ENCODE measurements around the gene DEDD2. TPM values are rescaled to one million over a fixed set of nuclear protein-coding genes. Genes with fewer than 3 reads are reported as not detected.
A peak's percentile ranks its signal among the peaks of the same experiment; 100 is the strongest.

DEDD2 gene
- total and polyA plus RNA-seq, 5 experiments from 2014 or later, result 56.5 to 149 (median 117) TPM

DNA sequence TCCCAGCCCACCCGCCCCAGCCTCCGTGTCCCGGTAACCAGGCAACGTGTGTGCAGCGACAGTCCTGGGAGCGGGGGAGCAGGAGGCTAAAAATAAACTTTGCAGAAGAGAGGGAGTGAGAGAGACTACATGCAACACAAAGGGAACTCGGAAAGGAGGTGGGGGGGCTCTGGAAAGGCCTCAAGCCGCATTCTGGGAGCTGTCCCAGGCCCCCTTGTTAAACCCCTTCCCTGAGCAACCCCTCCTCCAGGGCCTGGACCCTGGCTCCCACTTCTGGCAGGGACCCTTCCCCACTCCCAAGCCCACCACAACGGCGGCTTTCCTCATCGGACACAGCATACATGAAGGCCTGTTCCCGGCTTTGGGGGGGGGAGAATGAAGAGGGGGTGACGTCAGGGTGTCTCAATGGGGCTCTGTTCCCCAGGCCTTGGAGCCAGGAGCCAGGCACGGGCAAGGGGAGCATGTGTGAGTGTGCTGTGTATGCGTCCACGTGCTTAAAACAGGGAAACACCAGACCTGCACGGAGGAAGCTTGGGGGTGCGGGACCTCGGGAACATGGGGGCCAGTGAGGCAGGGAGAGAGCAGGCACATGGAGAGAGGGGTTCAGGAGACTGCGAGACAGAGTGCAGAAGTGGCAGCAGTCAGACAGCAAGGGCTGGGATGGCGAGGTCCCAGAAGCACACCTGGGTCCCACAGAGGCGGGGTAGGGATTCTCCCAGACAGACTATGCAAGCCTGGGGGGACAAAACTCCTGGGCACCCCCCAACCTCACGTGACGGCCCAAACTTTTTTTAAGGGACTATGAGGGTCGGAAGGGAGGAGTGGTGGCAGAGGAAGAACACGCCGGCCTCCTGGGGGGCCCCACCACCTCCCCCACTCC is 35.1 kb upstream of the DEDD2 start:
- H3K9me3 Mint-ChIP-seq, result no peaks in the 10 kb centered on the region
- H3K4me1 Mint-ChIP-seq, result peaks cover 16 to 62% (median 41%) of the 10 kb centered on the region in 4 donors
- peaks cover 0 to 10% (median 2%) of the 10 kb centered on the region in 3 donors for H3K36me3 Mint-ChIP-seq
- POLR2A ChIA-PET, result interaction anchor here (1.4 to 10.6 kb wide), 5 partner anchors 9 to 28 kb away, joined by 4 to 121 read pairs (median 12); partner anchors contain the start of genes CIC and GSK3A
- ATAC-seq, result no peak
- peak overlapping the region; percentile 86 to 98 (median 92) for H3K4me3 Mint-ChIP-seq
- no peaks in the 10 kb centered on the region for H3K27me3 Mint-ChIP-seq
- no peak for DNase-seq
- peak overlapping the region; percentile 73 to 98 (median 96) for H3K27ac Mint-ChIP-seq

DNA sequence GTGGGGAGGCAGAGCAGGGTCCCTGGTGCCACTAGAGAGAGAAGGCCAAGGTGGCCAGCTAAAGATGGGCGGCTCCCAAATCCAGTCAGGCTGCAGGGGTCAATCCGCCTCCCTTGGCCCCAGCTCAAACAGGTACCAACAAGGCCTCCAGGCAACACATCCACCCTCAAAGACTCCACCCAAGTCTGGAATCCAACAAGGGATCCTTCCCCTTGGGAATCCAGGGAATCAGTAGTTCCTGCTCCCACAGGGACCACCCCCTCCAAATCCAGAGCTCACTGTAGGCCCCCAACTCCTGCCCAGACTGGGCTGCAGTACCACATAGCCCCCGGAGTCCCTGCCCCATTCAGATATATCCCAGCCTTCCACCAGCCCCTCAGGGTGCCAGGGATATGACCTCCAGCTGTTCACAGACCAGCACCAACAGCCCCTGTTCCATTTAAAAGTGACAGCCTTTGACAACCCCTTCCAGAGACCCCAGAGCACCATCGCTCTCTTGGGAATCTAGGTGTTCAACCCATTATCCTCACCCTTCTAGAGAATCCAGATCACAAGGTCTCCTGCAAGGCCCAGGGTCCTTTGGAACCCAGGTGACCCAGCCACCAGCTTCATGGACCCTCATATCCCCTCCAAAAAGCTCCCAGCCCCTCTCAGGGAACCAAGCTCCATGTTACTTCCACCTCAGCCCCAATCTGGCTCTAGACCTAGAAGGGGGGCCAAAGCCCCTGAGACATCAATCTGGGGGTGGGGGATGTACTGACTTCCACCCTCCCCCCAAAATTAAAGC is 34.3 kb upstream of the DEDD2 start:
- POLR2A ChIA-PET, result interaction anchor here (0.5 to 10.6 kb wide), 9 partner anchors 8 to 128 kb away, joined by 3 to 121 read pairs (median 4); partner anchors contain the start of genes CIC, GSK3A, PAFAH1B3 and ZNF526
- Mint-ChIP-seq H3K4me1 (peaks cover 19 to 66% (median 42%) of the 10 kb centered on the region in 4 donors), H3K4me3 (peak overlapping the region; percentile 66 to 98 (median 92)), H3K27ac (peak overlapping the region; percentile 87 to 98 (median 95)), H3K9me3 (no peaks in the 10 kb centered on the region), H3K36me3 (peaks cover 0 to 10% (median 2%) of the 10 kb centered on the region in 3 donors), H3K27me3 (no peaks in the 10 kb centered on the region)
- no peak for ATAC-seq
- no peak for DNase-seq

DNA sequence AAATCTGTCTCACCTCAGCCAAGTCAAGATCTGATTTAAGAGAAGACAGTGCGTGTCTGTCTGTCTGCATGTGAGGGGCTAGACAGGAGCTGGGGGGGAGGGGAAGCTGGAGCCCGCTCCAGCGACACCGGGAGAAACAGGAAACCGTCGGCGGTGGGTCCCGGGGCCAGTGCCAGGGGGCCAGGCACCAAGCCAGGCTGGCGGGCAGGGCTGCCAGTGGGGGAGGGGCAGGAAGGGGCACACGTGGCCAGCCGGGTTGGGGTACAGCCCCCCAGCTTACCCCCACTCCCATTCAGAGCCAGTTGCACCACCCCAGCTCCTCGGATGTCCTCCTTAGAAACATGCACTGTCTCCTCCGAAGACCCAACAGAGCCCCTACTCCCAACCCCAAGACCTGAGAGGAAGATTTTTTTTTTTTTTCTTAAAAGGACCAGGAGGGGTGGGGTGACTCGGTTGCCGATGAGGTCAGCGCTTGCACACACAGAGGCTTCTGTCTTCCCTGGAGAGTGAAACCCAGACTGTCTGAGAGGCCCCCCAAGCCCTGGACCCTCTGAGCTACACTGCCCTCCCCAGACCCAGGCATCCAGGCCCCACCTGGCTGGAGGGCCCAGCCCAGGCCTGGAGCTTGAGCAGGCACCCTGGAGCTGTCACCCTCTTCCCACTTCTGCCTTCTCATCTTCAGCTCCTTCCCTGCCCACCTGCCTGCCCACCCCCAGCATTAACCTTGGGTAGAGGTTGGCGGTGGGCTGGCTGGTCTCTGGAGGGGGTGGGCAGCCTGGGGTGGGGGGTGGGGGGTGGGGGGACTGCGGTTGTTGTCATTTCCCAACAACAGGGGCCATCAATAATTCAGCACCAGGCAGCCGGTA is 33.4 kb upstream of the DEDD2 start:
- H3K9me3 Mint-ChIP-seq, result no peaks in the 10 kb centered on the region
- ATAC-seq (peak in 1 of 2 donors; percentile 1), DNase-seq (peak in 3 of 10 donors; percentile 15 to 36 (median 25))
- POLR2A ChIA-PET, result interaction anchor here (0.5 to 10.6 kb wide), 14 partner anchors 8 to 176 kb away, joined by 3 to 121 read pairs (median 4); partner anchors contain the start of genes CIC, GSK3A, PAFAH1B3 and ZNF526
- H3K36me3 Mint-ChIP-seq, result peaks cover 0 to 10% (median 2%) of the 10 kb centered on the region in 3 donors
- peaks cover 20 to 65% (median 41%) of the 10 kb centered on the region in 4 donors for H3K4me1 Mint-ChIP-seq
- peak overlapping the region in 9 of 10 donors; percentile 19 to 98 (median 57) for H3K4me3 Mint-ChIP-seq
- no peaks in the 10 kb centered on the region for H3K27me3 Mint-ChIP-seq
- H3K27ac Mint-ChIP-seq, result peak overlapping the region; percentile 57 to 95 (median 78)

DNA sequence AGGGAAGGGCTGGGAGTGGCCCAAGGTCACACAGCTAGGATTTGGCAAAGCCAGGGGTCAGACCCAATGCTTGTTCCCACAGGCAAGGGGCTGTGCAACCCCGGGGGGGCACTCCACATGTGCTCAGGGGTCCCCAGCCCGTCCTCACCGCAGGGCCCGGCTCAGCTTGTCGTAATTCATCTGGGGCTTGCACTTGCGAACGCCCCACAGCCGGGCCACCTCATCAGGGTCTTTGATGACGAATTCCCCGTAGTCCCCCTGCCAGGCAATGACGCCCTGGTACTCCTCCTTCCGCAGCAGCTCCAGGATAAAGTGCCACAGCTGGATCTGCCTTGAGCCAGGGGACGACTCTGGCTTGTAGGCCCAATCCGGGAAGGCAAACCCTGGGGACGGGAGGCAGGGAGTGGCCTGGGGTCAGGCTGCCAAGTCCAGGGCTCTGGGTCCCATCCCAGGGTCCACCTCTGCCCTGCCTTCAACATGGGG is 32.7 kb upstream of the DEDD2 start:
- Mint-ChIP-seq H3K27ac (peak overlapping the region in 9 of 10 donors; percentile 43 to 93 (median 85)), H3K4me3 (peak overlapping the region in 7 of 10 donors; percentile 33 to 75 (median 57))

DNA sequence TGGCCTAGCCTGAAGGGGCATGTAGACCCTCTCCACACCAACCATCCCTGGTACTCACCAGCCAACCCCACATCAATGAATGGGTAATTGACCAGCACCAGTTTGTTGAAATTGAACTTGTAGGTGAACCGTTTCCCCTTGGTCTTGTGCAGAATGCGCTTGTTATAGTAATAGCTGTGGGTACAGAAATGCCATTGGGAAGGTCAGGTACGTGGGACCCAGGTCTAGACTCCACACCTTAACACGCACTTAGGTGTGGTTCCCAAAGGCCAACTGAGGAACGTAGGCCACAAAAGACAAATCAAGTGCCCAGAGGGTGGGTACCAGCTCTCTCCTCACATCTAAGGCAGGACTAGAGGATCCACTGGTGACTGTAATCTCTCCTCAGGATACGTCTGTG is 32.3 kb upstream of the DEDD2 start:
- Mint-ChIP-seq H3K4me3 (peak overlapping the region in 3 of 10 donors; percentile 29 to 63 (median 37)), H3K27ac (peak overlapping the region; percentile 17 to 93 (median 80)), H3K4me1 (peaks cover 24 to 66% (median 47%) of the 10 kb centered on the region in 4 donors), H3K36me3 (peaks cover 0 to 10% (median 2%) of the 10 kb centered on the region in 3 donors), H3K27me3 (no peaks in the 10 kb centered on the region), H3K9me3 (no peaks in the 10 kb centered on the region)
- POLR2A ChIA-PET, result interaction anchor here (0.7 to 10.6 kb wide), 5 partner anchors 8 to 117 kb away, joined by 3 to 121 read pairs (median 4); no protein-coding TSS in a partner anchor
- ATAC-seq, result no peak
- DNase-seq, result no peak

More for the DNA sequence above, 32.7 kb upstream of the DEDD2 start:
- H3K9me3 Mint-ChIP-seq, result no peaks in the 10 kb centered on the region
- peaks cover 21 to 62% (median 43%) of the 10 kb centered on the region in 4 donors for H3K4me1 Mint-ChIP-seq
- ATAC-seq, result no peak
- POLR2A ChIA-PET, result interaction anchor here (0.6 to 10.6 kb wide), 9 partner anchors 8 to 175 kb away, joined by 3 to 121 read pairs (median 3); partner anchors contain the start of genes PAFAH1B3 and ZNF526
- peaks cover 0 to 10% (median 2%) of the 10 kb centered on the region in 3 donors for H3K36me3 Mint-ChIP-seq
- no peak for DNase-seq
- no peaks in the 10 kb centered on the region for H3K27me3 Mint-ChIP-seq

DNA sequence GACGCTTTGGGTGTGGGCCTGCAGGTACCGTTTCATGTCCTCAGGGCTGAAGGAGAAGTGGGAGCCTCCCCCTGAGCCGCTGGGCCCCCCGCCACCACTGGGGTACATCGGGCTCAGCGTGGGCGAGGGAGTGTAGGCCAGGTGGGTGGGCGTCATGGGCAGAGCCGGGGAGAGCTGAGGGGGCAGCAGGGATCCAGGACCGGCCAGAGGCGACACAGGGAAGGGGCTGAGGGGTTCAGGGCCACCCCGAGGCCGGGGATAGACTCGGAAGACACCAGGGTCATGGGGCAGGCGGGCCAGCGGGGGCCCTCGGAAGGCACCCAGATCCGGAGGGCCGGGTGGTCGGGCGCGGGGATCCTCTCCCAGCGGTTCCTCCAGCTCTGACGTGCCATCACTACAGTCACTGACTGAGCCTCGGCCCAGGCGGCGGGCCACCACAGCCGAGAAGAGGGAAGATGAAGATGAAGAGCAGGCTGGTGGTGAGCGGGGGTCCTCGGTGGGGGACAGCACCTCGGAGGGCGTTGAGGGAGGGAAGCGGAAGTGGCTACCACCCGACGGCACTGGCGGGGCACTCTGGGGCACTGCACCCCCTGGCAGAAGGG is 31.8 kb upstream of the DEDD2 start:
- Mint-ChIP-seq H3K27me3 (no peaks in the 10 kb centered on the region), H3K4me3 (peak overlapping the region in 2 of 10 donors; percentile 6 to 10), H3K27ac (peak overlapping the region in 4 of 10 donors; percentile 52 to 93 (median 80)), H3K36me3 (peaks cover 0 to 10% (median 2%) of the 10 kb centered on the region in 3 donors), H3K4me1 (peaks cover 28 to 71% (median 52%) of the 10 kb centered on the region in 4 donors), H3K9me3 (no peaks in the 10 kb centered on the region)
- no peak for DNase-seq
- no peak for ATAC-seq
- POLR2A ChIA-PET, result interaction anchor here (1.1 to 10.6 kb wide), 2 partner anchors 31 to 35 kb away, joined by 3 to 121 read pairs; no protein-coding TSS in a partner anchor

DNA sequence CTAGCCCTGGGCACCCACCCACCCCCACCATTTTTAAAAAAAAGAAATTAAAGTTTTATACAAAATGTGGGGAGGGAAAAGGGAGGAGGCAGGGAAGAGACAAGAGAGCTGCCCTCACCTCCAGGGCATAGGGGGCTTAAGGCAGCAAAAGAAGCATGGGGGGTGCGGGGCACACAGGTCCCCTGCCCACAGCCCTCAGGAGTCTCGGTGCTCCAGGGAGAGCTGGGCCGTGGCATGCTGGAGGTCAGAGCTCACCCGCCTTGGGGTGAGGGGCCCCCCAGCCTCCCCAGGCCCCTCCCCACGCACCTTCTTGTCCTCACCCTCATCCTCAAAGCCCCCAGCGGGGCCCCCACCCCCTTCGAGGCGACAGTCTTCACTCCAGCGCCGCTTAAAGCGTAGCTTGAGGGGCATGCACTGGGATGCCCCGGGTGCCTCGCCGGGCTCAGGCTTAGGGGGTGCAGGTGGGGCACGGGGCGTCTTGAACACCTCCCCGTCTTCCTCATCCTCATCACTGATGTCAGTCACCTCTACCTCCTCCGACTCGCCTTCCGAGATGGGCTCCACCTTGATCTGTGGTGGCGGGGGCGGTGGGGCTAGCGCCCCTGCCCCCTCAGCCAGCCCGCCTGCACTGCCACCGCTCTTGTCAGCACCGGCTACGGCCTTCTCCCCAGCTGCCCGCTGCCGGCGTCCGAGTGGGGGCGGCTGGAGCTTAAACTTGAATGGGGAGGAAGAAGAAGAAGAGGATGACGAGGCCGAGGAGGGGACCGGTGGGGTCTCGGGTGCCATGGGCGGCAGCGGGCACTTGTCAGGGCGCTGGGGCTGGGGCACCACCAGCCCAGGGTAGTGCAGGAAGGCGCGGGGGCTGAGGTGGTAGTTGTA is 31.0 kb upstream of the DEDD2 start:
- POLR2A ChIA-PET, result interaction anchor here (10.6 kb wide), 1 partner anchor 32 kb away, joined by 121 read pairs; no protein-coding TSS in a partner anchor
- DNase-seq (peak in 1 of 10 donors; percentile 12), ATAC-seq (no peak)
- H3K4me1 Mint-ChIP-seq, result peaks cover 28 to 74% (median 54%) of the 10 kb centered on the region in 4 donors
- H3K9me3 Mint-ChIP-seq, result no peaks in the 10 kb centered on the region
- H3K27ac Mint-ChIP-seq, result peak overlapping the region in 5 of 10 donors; percentile 15 to 93 (median 37)
- H3K4me3 Mint-ChIP-seq, result peak overlapping the region in 2 of 10 donors; percentile 4 to 6
- H3K36me3 Mint-ChIP-seq, result peaks cover 0 to 10% (median 2%) of the 10 kb centered on the region in 3 donors
- no peaks in the 10 kb centered on the region for H3K27me3 Mint-ChIP-seq

DNA sequence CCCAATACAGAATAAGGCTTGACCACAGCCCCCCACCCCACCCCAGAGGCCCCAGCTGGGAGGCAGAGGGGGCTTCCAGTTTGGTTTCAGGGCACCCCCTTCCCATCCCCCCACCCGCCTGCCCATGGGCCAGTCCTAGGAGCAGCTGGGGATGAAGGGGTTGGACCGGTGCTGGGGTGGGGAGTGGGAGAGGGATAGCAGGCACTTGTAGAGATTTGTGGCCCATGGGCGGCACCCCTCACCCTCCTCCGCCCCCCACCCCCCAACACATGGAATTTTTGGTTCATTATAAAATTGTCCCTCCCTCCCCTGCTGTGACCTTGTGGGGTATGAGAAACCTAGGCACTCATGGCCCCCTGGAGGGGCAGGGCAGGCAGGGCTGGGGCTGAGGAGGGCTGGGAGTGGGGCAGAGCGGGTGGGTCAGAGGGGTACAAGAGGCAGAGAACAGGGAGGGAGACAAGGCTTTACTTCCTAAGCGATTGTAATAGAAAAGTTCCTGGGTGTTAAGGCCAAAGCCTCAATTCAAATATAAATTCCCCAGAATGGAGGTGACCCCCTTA is 30.2 kb upstream of the DEDD2 start:
- Mint-ChIP-seq H3K27ac (peak overlapping the region in 3 of 10 donors; percentile 33 to 89 (median 41)), H3K9me3 (no peaks in the 10 kb centered on the region), H3K4me1 (peaks cover 32 to 74% (median 58%) of the 10 kb centered on the region in 4 donors), H3K36me3 (peaks cover 0 to 10% (median 2%) of the 10 kb centered on the region in 3 donors), H3K27me3 (no peaks in the 10 kb centered on the region), H3K4me3 (peak overlapping the region in 1 of 10 donors; percentile 24)
- ATAC-seq (no peak), DNase-seq (no peak)
- POLR2A ChIA-PET, result interaction anchor here (1.0 to 10.6 kb wide), 3 partner anchors 19 to 49 kb away, joined by 3 to 121 read pairs (median 7); no protein-coding TSS in a partner anchor

DNA sequence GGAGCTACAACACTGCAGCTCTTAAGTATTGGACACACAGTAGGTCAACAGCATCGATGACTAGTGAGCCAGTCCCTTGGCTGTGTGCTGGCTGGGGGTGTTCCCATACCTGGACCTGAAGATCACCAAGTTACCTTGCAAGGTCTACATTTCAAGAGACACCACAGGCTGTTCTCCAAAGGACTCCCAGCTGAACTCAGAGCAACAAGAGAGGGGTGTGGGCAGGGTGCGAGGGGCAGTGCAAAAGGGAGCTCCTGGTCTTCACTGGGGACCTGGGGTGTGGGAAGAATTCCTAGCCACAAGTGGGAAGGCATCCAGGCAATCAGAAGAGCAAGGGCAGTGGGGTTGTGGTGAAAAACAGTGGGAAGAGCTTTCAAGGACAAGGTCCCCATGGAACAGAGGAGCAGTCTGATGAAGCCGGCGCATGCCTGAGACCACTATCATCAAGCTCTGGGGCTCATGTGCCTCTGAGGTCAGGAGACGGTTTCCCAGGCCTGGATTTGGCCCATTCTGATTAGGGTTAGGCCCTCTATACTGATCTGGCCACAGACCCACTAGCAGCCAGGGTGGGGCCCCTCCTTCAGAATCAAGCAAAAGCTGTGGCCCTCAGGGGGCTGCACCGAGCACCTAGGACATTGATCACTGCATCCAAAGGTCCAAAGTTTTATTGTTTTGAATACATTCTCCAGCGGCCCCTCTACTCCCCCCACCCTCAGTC is 29.6 kb upstream of the DEDD2 start:
- POLR2A ChIA-PET, result interaction anchor here (0.8 to 10.6 kb wide), 4 partner anchors 11 to 48 kb away, joined by 3 to 121 read pairs (median 5); no protein-coding TSS in a partner anchor
- H3K36me3 Mint-ChIP-seq, result peaks cover 0 to 10% (median 2%) of the 10 kb centered on the region in 3 donors
- H3K9me3 Mint-ChIP-seq, result no peaks in the 10 kb centered on the region
- peaks cover 28 to 68% (median 52%) of the 10 kb centered on the region in 4 donors for H3K4me1 Mint-ChIP-seq
- DNase-seq (no peak), ATAC-seq (no peak)
- peak overlapping the region in 1 of 10 donors; percentile 58 for H3K4me3 Mint-ChIP-seq
- H3K27me3 Mint-ChIP-seq, result no peaks in the 10 kb centered on the region
- H3K27ac Mint-ChIP-seq, result peak overlapping the region; percentile 1 to 89 (median 61)
